ENCODE data around the gene GADD45GIP1.

GADD45GIP1 gene

DNA sequence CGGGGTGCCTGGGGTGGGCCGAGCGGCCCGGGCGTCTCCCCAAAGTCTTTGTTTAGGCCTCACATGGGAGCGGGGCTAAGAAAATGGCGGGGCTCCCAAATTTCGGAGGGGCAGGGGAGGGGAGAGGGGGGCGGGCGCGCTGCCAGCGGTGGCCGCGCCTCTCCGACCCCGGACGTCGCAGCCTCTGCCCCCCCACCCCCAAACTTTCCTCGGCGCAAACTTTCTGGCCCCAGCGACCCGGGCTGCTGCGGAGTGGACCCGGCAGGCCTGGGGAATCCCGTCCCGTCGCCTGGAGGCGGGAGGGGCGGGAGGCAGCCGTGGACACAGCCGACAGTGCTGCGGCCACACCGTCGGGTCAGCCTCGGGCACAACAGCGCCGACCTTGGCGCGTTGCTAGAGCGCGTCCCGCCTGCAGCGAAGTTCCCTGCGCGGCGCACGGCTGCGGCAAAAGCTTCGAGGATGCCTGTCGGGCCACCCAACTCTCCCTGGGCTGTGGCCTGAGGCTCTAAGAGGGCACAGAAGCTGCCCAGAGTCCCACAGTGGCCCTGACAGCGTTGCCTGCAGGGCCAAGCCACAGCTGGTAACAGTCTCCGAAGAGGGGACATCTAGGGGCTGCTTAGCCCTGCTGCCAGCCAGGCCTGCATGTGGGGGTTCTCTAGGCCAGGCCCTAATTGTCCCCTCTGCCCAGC, 39.5 kb upstream of the GADD45GIP1 start:
- no peak for DNase-seq
- no peaks in the 10 kb centered on the region for H3K9me3 ChIP-seq (ENCODE audit: severe bottlenecking)
- no peak overlapping the region for H3K4me3 ChIP-seq (ENCODE audit: low read depth, low read length)
- TF ChIP-seq, protein P1, sequence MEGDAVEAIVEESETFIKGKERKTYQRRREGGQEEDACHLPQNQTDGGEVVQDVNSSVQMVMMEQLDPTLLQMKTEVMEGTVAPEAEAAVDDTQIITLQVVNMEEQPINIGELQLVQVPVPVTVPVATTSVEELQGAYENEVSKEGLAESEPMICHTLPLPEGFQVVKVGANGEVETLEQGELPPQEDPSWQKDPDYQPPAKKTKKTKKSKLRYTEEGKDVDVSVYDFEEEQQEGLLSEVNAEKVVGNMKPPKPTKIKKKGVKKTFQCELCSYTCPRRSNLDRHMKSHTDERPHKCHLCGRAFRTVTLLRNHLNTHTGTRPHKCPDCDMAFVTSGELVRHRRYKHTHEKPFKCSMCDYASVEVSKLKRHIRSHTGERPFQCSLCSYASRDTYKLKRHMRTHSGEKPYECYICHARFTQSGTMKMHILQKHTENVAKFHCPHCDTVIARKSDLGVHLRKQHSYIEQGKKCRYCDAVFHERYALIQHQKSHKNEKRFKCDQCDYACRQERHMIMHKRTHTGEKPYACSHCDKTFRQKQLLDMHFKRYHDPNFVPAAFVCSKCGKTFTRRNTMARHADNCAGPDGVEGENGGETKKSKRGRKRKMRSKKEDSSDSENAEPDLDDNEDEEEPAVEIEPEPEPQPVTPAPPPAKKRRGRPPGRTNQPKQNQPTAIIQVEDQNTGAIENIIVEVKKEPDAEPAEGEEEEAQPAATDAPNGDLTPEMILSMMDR (IDR thresholded peaks at IDR 0.05; ENCODE audit: low read depth, low read length), result no peak
- peaks cover 3% of the 10 kb centered on the region for H3K27me3 ChIP-seq (ENCODE audit: insufficient read depth, low read depth, severe bottlenecking)
- H3K36me3 ChIP-seq, result no peaks in the 10 kb centered on the region
- H3K27ac ChIP-seq, result no peak overlapping the region

DNA sequence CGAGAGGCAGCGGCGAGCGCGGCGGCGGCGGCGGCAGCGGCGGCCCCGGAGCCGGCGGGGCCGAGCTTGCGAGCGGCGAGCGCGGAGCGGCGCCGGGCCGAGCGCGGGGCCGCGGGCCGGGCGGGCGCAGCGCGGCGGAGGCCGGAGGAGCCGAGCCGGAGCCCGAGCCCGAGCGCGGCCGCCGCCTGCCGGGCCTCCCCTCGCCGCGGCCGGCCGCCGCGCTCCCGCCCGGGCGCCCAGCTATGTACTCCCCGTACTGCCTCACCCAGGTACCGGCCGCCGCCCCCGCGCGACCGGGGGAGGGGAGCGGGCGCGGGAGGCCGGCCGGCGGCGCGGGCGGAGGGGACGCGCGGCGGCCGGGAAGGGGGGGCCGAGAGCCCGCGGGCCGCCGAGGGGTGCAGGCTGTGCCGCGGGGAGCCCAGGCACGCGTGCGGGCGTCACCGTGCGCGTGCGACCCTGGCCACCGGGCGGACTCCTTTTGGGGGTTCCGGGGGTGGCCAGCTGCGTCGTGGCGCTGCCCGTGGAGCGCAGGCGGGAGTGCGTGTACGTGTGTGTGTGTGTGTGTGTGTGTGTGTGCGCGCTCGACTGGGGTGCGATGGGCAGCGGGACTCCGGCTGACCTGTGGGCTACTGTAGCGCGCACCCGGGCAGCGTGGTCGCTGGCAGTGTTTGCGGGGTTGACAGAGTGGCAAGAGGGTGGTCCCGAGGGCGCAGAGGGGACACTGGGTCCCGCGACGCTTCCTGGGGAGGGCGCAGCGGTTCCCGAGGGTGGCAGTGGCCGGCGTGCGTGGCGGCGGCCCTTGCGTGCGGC, 38.8 kb upstream of the GADD45GIP1 start:
- Histone ChIP-seq H3K9me3 (ENCODE audit: severe bottlenecking) (no peaks in the 10 kb centered on the region), H3K4me3 (ENCODE audit: low read depth, low read length) (peak overlapping the region; percentile 11; the same call in 1 of the 2 replicates), H3K27me3 (ENCODE audit: insufficient read depth, low read depth, severe bottlenecking) (peaks cover 3% of the 10 kb centered on the region), H3K27ac (no peak overlapping the region), H3K36me3 (no peaks in the 10 kb centered on the region)
- no peak for DNase-seq
- TF ChIP-seq, protein P1 (IDR thresholded peaks at IDR 0.05; ENCODE audit: low read depth, low read length), result no peak

DNA sequence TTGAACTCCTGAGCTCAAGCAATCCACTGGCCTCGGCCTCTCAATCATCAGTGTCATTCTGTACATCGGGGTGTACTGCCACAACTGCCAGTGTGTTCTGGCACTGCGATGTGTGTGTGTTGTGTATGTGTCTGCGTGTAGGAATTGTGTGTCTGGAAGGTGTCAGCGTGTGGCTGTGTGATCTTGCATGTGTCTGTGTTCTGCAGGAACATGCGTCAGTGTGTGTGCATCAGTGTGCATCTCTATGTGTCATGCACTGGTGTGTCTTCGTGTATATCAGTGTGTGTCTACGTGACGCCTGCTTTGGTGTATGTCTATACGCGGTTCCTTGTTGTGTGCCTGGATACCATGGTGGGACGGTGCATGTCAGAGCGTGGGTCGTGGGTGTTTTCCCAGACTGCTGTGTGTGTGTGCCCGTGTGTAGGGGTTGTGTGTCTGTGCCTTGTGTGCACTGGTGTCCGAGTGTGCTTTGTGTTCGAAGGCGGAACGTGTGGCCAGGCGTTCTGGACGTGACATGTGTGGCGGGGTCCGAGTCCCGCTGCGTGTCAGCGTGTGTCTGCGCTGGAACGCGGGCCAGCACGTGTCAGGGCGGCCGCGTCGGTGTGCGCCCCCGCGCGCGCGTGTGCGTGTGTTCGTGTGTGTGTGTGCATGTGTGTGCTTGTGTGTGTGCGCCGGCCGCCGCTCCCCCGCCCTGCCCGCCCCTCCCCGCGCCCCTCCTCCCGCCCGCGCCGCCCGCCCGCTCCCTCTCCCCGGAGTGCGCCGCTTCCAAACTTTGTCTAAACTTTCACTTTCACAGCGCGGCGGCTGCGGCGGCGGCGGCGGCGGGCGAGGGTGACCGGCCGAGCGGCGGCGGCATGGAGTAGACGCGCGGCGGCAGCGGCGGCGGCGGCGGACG, 37.9 kb upstream of the GADD45GIP1 start, which contains the start of gene NFIX:
TSS of gene NFIX (plus strand) at position 775 of the 895 bp plus-strand sequence. CDS start 363 bp downstream, outside the sequence.
- H3K27me3 ChIP-seq (ENCODE audit: insufficient read depth, low read depth, severe bottlenecking), result peaks cover 3% of the 10 kb centered on the region
- H3K9me3 ChIP-seq (ENCODE audit: severe bottlenecking), result no peaks in the 10 kb centered on the region
- TF ChIP-seq, protein P1 (IDR thresholded peaks at IDR 0.05; ENCODE audit: low read depth, low read length), result no peak
- no peak within 1 kb of the TSS for H3K27ac ChIP-seq
- peak; percentile 30 for DNase-seq
- no peaks in the 10 kb centered on the region for H3K36me3 ChIP-seq
- peak within 1 kb of the TSS; percentile 20 for H3K4me3 ChIP-seq (ENCODE audit: low read depth, low read length)

DNA sequence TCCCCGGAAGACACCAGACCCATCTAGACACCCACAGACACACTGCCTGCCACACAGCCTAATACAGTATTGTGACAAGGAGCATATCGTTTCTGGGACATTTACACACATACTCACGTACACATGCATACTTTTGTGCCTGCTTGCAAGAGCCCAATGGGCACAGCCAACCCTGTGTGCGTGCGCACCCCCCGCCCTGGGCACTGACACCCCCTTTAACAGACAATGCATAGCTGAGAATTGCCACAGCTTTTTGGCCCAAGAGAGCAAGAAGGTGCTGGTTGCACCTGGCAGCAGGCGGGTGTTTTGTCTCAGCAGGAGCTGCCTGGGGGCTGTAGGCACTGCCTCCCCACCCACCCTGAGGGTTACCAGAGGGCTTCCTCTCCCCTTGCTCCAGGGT, 36.5 kb upstream of the GADD45GIP1 start:
- Histone ChIP-seq H3K9me3 (ENCODE audit: severe bottlenecking) (no peaks in the 10 kb centered on the region), H3K4me3 (ENCODE audit: low read depth, low read length) (no peak overlapping the region), H3K27me3 (ENCODE audit: insufficient read depth, low read depth, severe bottlenecking) (peaks cover 3% of the 10 kb centered on the region), H3K36me3 (no peaks in the 10 kb centered on the region), H3K27ac (no peak overlapping the region)
- TF ChIP-seq, protein P1 (IDR thresholded peaks at IDR 0.05; ENCODE audit: low read depth, low read length), result no peak
- no peak for DNase-seq

DNA sequence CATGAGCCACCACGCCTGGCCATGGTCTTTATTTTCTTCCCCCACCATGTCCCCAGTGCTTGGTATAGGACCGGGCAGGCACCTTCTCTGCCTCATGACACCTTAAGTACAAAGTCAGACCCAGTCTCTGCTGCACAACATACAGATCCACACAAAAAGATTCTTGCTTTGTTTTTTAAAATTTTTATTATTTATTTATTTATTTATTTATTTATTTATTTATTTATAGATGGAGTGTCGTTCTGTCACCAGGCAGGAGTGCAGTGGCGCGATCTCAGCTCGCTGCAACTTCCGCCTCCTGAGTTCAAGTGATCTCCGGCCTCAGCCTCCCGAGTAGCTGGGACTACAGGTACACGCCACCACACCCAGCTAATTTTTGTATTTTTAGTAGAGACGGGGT, 35.7 kb upstream of the GADD45GIP1 start:
- Histone ChIP-seq H3K4me3 (ENCODE audit: low read depth, low read length) (no peak overlapping the region), H3K27ac (no peak overlapping the region), H3K27me3 (ENCODE audit: insufficient read depth, low read depth, severe bottlenecking) (peaks cover 3% of the 10 kb centered on the region), H3K9me3 (ENCODE audit: severe bottlenecking) (no peaks in the 10 kb centered on the region), H3K36me3 (no peaks in the 10 kb centered on the region)
- DNase-seq, result no peak
- TF ChIP-seq, protein P1 (IDR thresholded peaks at IDR 0.05; ENCODE audit: low read depth, low read length), result no peak
